KMS-11 (cell line): ENCODE data around the gene MCAM.

Experiments used
- H2AFZ ChIP-seq: fragments of 200-600 bp; sonication (generic); 2 replicates; pipeline ENCODE4 v1.6.1; 2016; ENCODE audit warnings: antibody characterized with exemption, mixed run types, low read depth
- H3K27ac ChIP-seq: fragments of 200-600 bp; sonication (generic); 2 replicates; pipeline ENCODE4 v1.6.1; 2016; ENCODE audit warnings: mild to moderate bottlenecking, mixed run types
- H3K27me3 ChIP-seq: fragments of 200-600 bp; sonication (generic); 2 replicates; pipeline ENCODE4 v1.6.1; 2017; ENCODE audit warnings: mild to moderate bottlenecking, low read depth, mixed run types, moderate library complexity; ENCODE audit not compliant: insufficient read depth
- H3K36me3 ChIP-seq: fragments of 200-600 bp; sonication (generic); 2 replicates; pipeline ENCODE4 v1.6.1; 2017; ENCODE audit warnings: mild to moderate bottlenecking, mixed run types; ENCODE audit not compliant: insufficient read depth
- H3K4me1 ChIP-seq: fragments of 200-600 bp; sonication (generic); 2 replicates; pipeline ENCODE4 v1.6.1; 2016; ENCODE audit warnings: mild to moderate bottlenecking, low read depth, mixed run types; ENCODE audit not compliant: poor library complexity, severe bottlenecking
- H3K4me2 ChIP-seq: fragments of 200-600 bp; sonication (generic); 2 replicates; pipeline ENCODE4 v1.7.0; 2016; ENCODE audit warnings: mild to moderate bottlenecking, mixed run types
- H3K4me3 ChIP-seq: fragments of 200-600 bp; sonication (generic); IDR thresholded peaks from 2 replicates; pipeline ENCODE4 v1.6.1; 2017; ENCODE audit warnings: low read depth, low read length, mixed read lengths; ENCODE audit not compliant: insufficient read depth
- H3K79me2 ChIP-seq: fragments of 200-600 bp; sonication (generic); 2 replicates; pipeline ENCODE4 v1.6.1; 2016; ENCODE audit warnings: low read depth, mixed run types; ENCODE audit not compliant: insufficient read depth
- H3K9ac ChIP-seq: fragments of 200-600 bp; sonication (generic); 2 replicates; pipeline ENCODE4 v1.6.1; 2016; ENCODE audit warnings: mild to moderate bottlenecking, mixed run types
- H4K20me1 ChIP-seq: fragments of 200-600 bp; sonication (generic); 2 replicates; pipeline ENCODE4 v1.6.1; 2016; ENCODE audit warnings: mild to moderate bottlenecking, mixed run types; ENCODE audit not compliant: insufficient read depth
- TF ChIP-seq, protein P1 (sequence below): fragments of 200-600 bp; sonication (generic); conservative IDR thresholded peaks from 2 replicates; pipeline ENCODE4 v1.6.1; 2017; ENCODE audit warnings: low read depth, mild to moderate bottlenecking, antibody characterized with exemption, low read length, moderate library complexity, mixed read lengths

The MCAM gene

DNA sequence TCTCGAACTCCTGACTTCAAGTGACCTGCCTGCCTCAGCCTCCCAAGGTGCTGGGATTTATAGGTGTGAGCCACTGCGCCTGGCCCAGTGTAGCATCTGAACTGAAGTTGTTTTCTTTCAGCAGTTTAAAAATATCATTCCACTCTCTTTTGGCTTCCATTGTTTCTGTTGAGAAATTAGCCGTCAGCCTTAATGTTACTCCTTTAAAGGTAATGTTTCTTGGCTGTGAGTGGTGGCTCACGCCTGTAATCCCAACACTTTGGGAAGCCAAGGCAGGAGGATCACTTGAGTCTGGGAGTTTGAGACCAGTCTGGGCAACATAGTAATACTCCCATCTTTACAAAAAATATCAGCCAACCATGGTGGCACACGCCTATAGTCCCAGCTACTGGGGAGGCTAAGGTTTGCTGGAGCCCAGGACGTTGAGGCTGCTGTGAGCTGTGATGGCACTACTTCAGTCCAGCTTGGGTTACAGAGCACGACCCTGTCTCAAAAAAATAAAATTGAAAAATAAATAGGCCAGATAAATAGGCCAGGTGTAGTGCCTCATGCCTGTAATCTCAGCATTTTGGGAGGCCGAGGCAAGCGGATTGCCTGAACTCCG is 25.9 kb downstream of the MCAM start:
- Histone ChIP-seq H3K4me3 (no peak overlapping the region), H3K27me3 (no peaks in the 10 kb centered on the region), H3K27ac (no peak overlapping the region), H3K79me2 (no peaks in the 10 kb centered on the region), H3K36me3 (no peaks in the 10 kb centered on the region), H3K4me1 (no peaks in the 10 kb centered on the region), H3K9ac (no peak overlapping the region), H4K20me1 (no peaks in the 10 kb centered on the region), H3K4me2 (no peak overlapping the region), H2AFZ (no peak overlapping the region)
- TF ChIP-seq, protein P1, sequence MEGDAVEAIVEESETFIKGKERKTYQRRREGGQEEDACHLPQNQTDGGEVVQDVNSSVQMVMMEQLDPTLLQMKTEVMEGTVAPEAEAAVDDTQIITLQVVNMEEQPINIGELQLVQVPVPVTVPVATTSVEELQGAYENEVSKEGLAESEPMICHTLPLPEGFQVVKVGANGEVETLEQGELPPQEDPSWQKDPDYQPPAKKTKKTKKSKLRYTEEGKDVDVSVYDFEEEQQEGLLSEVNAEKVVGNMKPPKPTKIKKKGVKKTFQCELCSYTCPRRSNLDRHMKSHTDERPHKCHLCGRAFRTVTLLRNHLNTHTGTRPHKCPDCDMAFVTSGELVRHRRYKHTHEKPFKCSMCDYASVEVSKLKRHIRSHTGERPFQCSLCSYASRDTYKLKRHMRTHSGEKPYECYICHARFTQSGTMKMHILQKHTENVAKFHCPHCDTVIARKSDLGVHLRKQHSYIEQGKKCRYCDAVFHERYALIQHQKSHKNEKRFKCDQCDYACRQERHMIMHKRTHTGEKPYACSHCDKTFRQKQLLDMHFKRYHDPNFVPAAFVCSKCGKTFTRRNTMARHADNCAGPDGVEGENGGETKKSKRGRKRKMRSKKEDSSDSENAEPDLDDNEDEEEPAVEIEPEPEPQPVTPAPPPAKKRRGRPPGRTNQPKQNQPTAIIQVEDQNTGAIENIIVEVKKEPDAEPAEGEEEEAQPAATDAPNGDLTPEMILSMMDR: no peak

DNA sequence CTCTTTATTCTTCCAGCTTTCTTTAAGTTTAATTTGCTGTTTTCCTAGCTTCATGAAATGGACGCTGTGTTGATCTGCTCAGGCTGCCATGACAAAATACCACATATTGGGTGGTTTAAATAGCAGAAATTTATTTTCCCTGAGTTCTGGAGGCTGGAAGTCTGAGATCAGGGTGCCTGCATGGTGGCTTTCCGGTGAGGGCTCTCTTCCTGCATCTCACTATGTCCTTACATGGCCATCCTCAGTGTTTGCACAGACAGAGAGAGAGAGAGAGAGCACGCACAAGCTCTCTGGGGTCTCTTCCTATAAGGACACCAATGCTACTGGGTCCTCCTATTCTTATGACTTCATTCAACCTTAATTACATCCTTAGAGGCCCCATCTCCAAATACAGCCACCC is 28.7 kb downstream of the MCAM start:
- Histone ChIP-seq H2AFZ (no peak overlapping the region), H3K4me2 (no peak overlapping the region), H3K79me2 (no peaks in the 10 kb centered on the region), H3K27ac (no peak overlapping the region), H3K27me3 (no peaks in the 10 kb centered on the region), H3K36me3 (no peaks in the 10 kb centered on the region), H3K9ac (no peak overlapping the region), H4K20me1 (no peaks in the 10 kb centered on the region), H3K4me1 (no peaks in the 10 kb centered on the region), H3K4me3 (no peak overlapping the region)
- TF ChIP-seq, protein P1: no peak

DNA sequence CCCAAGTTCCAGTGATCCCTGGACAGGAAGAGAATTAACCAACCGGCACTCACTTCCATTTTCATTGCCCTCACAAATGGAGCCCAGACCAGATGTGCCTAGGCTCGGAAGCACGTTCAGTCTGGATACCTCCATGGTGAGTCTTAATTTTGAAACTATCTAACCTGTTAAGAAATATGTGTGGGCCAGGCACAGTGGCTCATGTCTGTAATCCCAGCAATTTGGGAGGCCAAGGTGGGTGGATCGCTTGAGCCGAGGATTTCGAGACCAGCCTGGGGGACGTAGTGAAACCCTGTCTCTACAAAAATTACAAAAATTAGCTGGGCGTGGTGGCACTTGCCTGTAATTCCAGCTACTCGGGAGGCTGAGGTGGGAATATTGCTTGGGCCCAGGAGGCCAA is 31.5 kb downstream of the MCAM start:
- Histone ChIP-seq H3K36me3 (no peaks in the 10 kb centered on the region), H3K4me2 (no peak overlapping the region), H3K4me3 (no peak overlapping the region), H3K4me1 (no peaks in the 10 kb centered on the region), H3K79me2 (no peaks in the 10 kb centered on the region), H4K20me1 (no peaks in the 10 kb centered on the region), H3K27me3 (no peaks in the 10 kb centered on the region), H3K27ac (no peak overlapping the region), H3K9ac (no peak overlapping the region), H2AFZ (no peak overlapping the region)
- TF ChIP-seq, protein P1: no peak

DNA sequence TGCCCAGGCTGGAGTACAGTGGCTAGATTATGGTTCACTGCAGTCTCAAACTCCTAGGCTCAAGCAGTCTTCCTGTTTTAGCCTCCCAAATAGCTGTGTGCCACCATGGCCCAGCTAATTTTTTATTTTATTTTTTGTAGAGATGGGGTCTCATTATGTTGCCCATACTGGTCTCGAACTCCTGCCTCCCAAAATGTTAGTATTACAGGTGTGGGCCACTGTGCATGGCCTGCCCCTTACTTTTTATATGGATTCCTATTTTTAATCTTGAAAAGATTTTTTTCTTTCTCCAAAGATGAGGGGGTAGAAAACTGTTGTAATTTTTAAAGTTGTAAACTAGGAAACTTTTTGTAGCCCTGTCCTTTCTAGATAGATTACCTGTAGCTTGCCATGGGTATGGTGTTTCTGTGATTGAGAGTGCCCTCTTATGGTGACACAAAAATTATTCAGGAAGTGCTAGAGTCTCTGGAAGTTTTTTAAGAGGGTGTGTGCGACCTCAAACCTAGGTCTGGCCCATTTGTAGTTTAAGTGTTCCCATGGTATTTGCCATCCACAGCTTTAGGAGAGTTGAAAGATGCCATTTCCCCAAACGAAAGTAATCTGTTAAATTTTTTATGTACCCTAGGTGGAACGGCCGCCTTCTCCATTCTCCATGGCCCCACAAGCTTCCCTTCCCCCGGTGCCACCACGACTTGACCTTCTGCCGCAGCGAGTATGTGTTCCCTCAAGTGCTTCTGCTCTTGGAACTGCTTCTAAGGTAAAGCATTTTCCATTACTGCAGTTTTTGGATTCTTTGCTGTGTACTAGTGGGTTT is 32.4 kb downstream of the MCAM start:
- TF ChIP-seq, protein P1: peak; percentile 36; the same call in 1 of the 2 replicates
- H3K4me3 ChIP-seq: no peak overlapping the region
- no peak overlapping the region for H3K4me2 ChIP-seq
- no peaks in the 10 kb centered on the region for H3K79me2 ChIP-seq
- H3K4me1 ChIP-seq: no peaks in the 10 kb centered on the region
- no peak overlapping the region for H3K9ac ChIP-seq
- no peak overlapping the region for H3K27ac ChIP-seq
- no peak overlapping the region for H2AFZ ChIP-seq
- no peaks in the 10 kb centered on the region for H3K36me3 ChIP-seq
- H4K20me1 ChIP-seq: no peaks in the 10 kb centered on the region
- no peaks in the 10 kb centered on the region for H3K27me3 ChIP-seq
